Gastroesophageal sphincter (tissue), 3 donors: ENCODE results near the gene CYP21A2.

Source experiments
- POLR2AphosphoS5 ChIP-seq: sonication (generic); formaldehyde crosslinking; IDR thresholded peaks from one replicate; pipeline ENCODE4 v1.6.1; 2017; ENCODE audit warnings: antibody characterized with exemption
- TF ChIP-seq, protein P1 (sequence below), 4 experiments: fragments of 200-600 bp in 2 of 4; fragments of 450-650 bp in 2 of 4; sonication (generic) in 1 of 4; IDR thresholded peaks; one replicate each; pipeline ENCODE4 v1.5.1; 2017 to 2019; ENCODE audit warnings: antibody characterized with exemption in 4 of 4, mild to moderate bottlenecking in 2 of 4, moderate library complexity in 2 of 4

DNA sequence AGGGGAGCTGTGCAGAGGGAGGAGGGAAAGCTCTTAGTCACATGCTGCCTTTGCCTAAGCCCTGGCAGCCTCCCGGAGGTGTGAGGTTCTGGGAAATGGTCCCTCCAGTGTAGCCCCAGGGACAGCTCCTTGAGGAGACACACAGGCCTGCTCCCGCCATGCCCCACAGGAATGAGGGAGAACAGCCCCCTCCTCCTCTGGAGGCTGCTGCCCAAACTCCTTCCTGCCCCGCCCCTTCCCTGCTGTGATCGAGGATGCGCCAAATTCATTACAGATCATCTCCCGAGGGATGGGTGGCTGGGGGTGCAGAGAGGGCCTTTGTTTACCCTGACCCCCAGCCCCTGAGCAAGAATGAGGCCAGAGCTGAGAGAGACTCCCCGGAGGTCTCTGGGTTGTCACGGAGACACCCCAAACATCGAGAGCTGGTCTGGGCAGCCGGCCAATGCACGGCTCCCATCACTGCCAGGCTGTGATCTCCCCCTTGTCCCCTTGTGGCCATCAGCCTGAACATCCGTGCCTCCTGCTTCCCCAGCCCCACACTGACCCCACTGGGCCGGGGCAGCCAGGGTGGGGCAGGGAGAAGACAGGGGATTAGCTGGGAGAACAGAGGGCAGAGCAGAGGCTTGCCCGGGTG, 8.4 kb downstream of the CYP21A2 start:
- TF ChIP-seq, protein P1, sequence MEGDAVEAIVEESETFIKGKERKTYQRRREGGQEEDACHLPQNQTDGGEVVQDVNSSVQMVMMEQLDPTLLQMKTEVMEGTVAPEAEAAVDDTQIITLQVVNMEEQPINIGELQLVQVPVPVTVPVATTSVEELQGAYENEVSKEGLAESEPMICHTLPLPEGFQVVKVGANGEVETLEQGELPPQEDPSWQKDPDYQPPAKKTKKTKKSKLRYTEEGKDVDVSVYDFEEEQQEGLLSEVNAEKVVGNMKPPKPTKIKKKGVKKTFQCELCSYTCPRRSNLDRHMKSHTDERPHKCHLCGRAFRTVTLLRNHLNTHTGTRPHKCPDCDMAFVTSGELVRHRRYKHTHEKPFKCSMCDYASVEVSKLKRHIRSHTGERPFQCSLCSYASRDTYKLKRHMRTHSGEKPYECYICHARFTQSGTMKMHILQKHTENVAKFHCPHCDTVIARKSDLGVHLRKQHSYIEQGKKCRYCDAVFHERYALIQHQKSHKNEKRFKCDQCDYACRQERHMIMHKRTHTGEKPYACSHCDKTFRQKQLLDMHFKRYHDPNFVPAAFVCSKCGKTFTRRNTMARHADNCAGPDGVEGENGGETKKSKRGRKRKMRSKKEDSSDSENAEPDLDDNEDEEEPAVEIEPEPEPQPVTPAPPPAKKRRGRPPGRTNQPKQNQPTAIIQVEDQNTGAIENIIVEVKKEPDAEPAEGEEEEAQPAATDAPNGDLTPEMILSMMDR (IDR thresholded peaks at IDR 0.05): peak in 2 of 4 experiments; percentile 10 to 13
- no peak for TF ChIP-seq POLR2AphosphoS5
